GM12878 (cell line): ENCODE measurements around the gene SELENOK.

Experiments used
- CEBPB ChIP-seq, 2 experiments: fragments of 150-350 bp in 1 of 2; IDR thresholded peaks; 2 replicates each; pipeline ENCODE4 v1.6.1; 2012 to 2014; ENCODE audit warnings: low read depth in 2 of 2, low read length in 2 of 2, borderline replicate concordance in 1 of 2, inconsistent platforms in 1 of 2
- EP300 ChIP-seq, 2 experiments: fragments of 150-350 bp in 1 of 2; IDR thresholded peaks; 2 replicates each; pipeline ENCODE4 v1.6.1; 2011 to 2012; ENCODE audit warnings: low read depth in 2 of 2, low read length in 2 of 2, borderline replicate concordance in 1 of 2, improper control_type of control experiment in 1 of 2, inconsistent platforms in 1 of 2; ENCODE audit not compliant: control insufficient read depth in 1 of 2
- EZH2 ChIP-seq: IDR thresholded peaks from 2 replicates; pipeline ENCODE4 v1.6.1; 2012; ENCODE audit warnings: low read depth, mild to moderate bottlenecking, control low read depth, inconsistent platforms, low read length, borderline replicate concordance; ENCODE audit not compliant: control insufficient read depth
- RFX5 ChIP-seq: IDR thresholded peaks from 2 replicates; pipeline ENCODE4 v1.6.1; 2011; ENCODE audit warnings: low read depth, low read length, improper control_type of control experiment
- SREBF2 ChIP-seq: IDR thresholded peaks from 2 replicates; pipeline ENCODE4 v1.6.1; 2012; ENCODE audit warnings: mild to moderate bottlenecking, low read length
- TAF1 ChIP-seq: IDR thresholded peaks from 2 replicates; pipeline ENCODE4 v1.6.1; 2011; ENCODE audit warnings: mild to moderate bottlenecking, low read depth, low read length, borderline replicate concordance
- TCF12 ChIP-seq: IDR thresholded peaks from 2 replicates; pipeline ENCODE4 v1.6.1; 2011; ENCODE audit warnings: low read depth, mild to moderate bottlenecking, low read length
- TF ChIP-seq, protein P1 (sequence below): IDR thresholded peaks from 2 replicates; pipeline ENCODE4 v1.6.1; 2011; ENCODE audit warnings: mild to moderate bottlenecking, low read depth, low read length, moderate library complexity; ENCODE audit not compliant: insufficient replicate concordance
- TF ChIP-seq, protein P2 (sequence below), 3 experiments: IDR thresholded peaks in 2 of 3; conservative IDR thresholded peaks in 1 of 3; 2 replicates each; pipeline ENCODE4 v1.5.1; 2011; ENCODE audit warnings: low read depth in 3 of 3, low read length in 3 of 3, mild to moderate bottlenecking in 3 of 3, control low read depth in 2 of 3, moderate library complexity in 2 of 3, inconsistent platforms in 1 of 3, mixed read lengths in 1 of 3; ENCODE audit not compliant: control insufficient read depth in 2 of 3, insufficient read depth in 1 of 3; ENCODE audit errors: extremely low read depth in 1 of 3
- TF ChIP-seq, protein P3 (sequence below): IDR thresholded peaks from 2 replicates; pipeline ENCODE4 v1.6.1; 2011; ENCODE audit warnings: low read depth, mild to moderate bottlenecking, low read length, moderate library complexity, borderline replicate concordance; ENCODE audit errors: extremely low read depth
- TF ChIP-seq, protein P4 (sequence below): IDR thresholded peaks from 2 replicates; pipeline ENCODE4 v1.6.1; 2012; ENCODE audit warnings: low read depth, low read length, improper control_type of control experiment
- TF ChIP-seq, protein P5 (sequence below): fragments of 450-650 bp; IDR thresholded peaks from 2 replicates; pipeline ENCODE4 v1.6.1; 2014; ENCODE audit warnings: mild to moderate bottlenecking

DNA sequence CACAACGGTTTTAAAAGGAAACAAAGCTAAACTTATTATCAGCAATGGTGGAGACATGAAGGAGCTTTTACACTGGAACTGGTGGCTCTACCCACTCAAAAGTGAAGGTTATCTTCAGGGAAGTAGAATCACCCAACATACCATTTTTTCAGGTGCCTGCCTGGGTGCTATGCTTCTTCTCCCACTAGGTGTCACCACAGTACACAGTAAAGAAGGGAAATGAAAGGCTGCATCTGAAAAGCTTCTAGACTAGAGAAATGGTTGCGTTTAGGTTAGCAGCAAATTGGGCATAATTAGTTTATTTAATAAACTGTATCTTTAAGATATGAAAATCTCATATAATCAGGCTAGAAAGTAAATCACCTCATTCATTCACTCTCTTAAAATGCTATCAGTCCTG is 47.0 kb upstream of the SELENOK start:
- TF ChIP-seq, protein P1, sequence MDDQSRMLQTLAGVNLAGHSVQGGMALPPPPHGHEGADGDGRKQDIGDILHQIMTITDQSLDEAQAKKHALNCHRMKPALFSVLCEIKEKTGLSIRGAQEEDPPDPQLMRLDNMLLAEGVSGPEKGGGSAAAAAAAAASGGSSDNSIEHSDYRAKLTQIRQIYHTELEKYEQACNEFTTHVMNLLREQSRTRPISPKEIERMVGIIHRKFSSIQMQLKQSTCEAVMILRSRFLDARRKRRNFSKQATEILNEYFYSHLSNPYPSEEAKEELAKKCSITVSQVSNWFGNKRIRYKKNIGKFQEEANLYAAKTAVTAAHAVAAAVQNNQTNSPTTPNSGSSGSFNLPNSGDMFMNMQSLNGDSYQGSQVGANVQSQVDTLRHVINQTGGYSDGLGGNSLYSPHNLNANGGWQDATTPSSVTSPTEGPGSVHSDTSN: no peak
- TF ChIP-seq CEBPB (IDR thresholded peaks at IDR 0.05; ENCODE audit: borderline replicate concordance in 1 of 2, low read depth in 2 of 2, low read length in 2 of 2) (no peak), TAF1 (no peak), RFX5 (no peak), EP300 (IDR thresholded peaks at IDR 0.05; ENCODE audit: borderline replicate concordance in 1 of 2, control insufficient read depth in 1 of 2, low read depth in 2 of 2, low read length in 2 of 2) (no peak), EZH2 (no peak), TCF12 (no peak), SREBF2 (no peak)
- TF ChIP-seq, protein P2, sequence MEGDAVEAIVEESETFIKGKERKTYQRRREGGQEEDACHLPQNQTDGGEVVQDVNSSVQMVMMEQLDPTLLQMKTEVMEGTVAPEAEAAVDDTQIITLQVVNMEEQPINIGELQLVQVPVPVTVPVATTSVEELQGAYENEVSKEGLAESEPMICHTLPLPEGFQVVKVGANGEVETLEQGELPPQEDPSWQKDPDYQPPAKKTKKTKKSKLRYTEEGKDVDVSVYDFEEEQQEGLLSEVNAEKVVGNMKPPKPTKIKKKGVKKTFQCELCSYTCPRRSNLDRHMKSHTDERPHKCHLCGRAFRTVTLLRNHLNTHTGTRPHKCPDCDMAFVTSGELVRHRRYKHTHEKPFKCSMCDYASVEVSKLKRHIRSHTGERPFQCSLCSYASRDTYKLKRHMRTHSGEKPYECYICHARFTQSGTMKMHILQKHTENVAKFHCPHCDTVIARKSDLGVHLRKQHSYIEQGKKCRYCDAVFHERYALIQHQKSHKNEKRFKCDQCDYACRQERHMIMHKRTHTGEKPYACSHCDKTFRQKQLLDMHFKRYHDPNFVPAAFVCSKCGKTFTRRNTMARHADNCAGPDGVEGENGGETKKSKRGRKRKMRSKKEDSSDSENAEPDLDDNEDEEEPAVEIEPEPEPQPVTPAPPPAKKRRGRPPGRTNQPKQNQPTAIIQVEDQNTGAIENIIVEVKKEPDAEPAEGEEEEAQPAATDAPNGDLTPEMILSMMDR (IDR thresholded peaks at IDR 0.05 in 2 of 3, conservative IDR thresholded peaks at IDR 0.05 in 1 of 3; ENCODE audit: control insufficient read depth in 2 of 3, extremely low read depth in 1 of 3, insufficient read depth in 1 of 3, low read depth in 3 of 3, low read length in 3 of 3): peak; percentile 74 to 81 (median 78)
- TF ChIP-seq, protein P3, sequence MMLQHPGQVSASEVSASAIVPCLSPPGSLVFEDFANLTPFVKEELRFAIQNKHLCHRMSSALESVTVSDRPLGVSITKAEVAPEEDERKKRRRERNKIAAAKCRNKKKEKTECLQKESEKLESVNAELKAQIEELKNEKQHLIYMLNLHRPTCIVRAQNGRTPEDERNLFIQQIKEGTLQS: no peak
- TF ChIP-seq, protein P4, sequence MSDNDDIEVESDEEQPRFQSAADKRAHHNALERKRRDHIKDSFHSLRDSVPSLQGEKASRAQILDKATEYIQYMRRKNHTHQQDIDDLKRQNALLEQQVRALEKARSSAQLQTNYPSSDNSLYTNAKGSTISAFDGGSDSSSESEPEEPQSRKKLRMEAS: no peak
- TF ChIP-seq, protein P5, sequence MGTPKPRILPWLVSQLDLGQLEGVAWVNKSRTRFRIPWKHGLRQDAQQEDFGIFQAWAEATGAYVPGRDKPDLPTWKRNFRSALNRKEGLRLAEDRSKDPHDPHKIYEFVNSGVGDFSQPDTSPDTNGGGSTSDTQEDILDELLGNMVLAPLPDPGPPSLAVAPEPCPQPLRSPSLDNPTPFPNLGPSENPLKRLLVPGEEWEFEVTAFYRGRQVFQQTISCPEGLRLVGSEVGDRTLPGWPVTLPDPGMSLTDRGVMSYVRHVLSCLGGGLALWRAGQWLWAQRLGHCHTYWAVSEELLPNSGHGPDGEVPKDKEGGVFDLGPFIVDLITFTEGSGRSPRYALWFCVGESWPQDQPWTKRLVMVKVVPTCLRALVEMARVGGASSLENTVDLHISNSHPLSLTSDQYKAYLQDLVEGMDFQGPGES: no peak
